Upper lobe of left lung (tissue), 4 donors: ENCODE results near the gene NDUFAF8.

Source experiments
- CTCF ChIP-seq, 6 experiments: fragments of 450-650 bp in 4 of 6; fragments of 200-600 bp in 2 of 6; sonication (generic) in 2 of 6; IDR thresholded peaks; one replicate each; pipeline ENCODE4 v1.5.1; 2016 to 2019; ENCODE audit warnings: antibody characterized with exemption in 6 of 6
- EP300 ChIP-seq, 4 donors: sonication (generic); formaldehyde crosslinking; IDR thresholded peaks; one replicate each; pipeline ENCODE4 v1.5.1; 2017; ENCODE audit warnings: antibody characterized with exemption in 4 of 4, control low read depth in 2 of 4
- POLR2A ChIP-seq, 4 donors: fragments of 450-650 bp; IDR thresholded peaks; one replicate each; pipeline ENCODE4 v1.5.1; 2016 to 2017; ENCODE audit warnings: antibody characterized with exemption in 4 of 4, mild to moderate bottlenecking in 2 of 4
- POLR2AphosphoS5 ChIP-seq, 2 donors: sonication (generic); formaldehyde crosslinking; IDR thresholded peaks; one replicate each; pipeline ENCODE4 v1.5.1; 2017; ENCODE audit warnings: antibody characterized with exemption in 2 of 2

- TF ChIP-seq CTCF (IDR thresholded peaks at IDR 0.05) (peak in 2 of 6 experiments; percentile 13 to 21), POLR2A (IDR thresholded peaks at IDR 0.05) (no peak), POLR2AphosphoS5 (IDR thresholded peaks at IDR 0.05) (no peak), EP300 (IDR thresholded peaks at IDR 0.05) (no peak)
Observed at GRCh38 chr17:81230043-81230820, 8.9 kb upstream of the NDUFAF8 start.
